HK-2 (cell line): ENCODE data around the gene BCAS3.

ENCODE experiments used
- DNase-seq: peaks from one replicate; pipeline ENCODE4 v3.0.0-alpha.2; 2018; ENCODE audit not compliant: unreplicated experiment

The BCAS3 gene

GRCh38 chr17:61251939-61252865, 574.6 kb downstream of the BCAS3 start:
- no peak for DNase-seq

GRCh38 chr17:61253362-61253761, 575.7 kb downstream of the BCAS3 start:
- no peak for DNase-seq

GRCh38 chr17:61253937-61254574, 576.4 kb downstream of the BCAS3 start:
- no peak for DNase-seq

GRCh38 chr17:61254904-61255303, 577.3 kb downstream of the BCAS3 start:
- DNase-seq: no peak

- no peak for DNase-seq
These were observed 578.0 kb downstream of the BCAS3 start for GRCh38 chr17:61255647-61256046.

- no peak for DNase-seq
These were observed 581.7 kb downstream of the BCAS3 start for GRCh38 chr17:61259360-61259759.

GRCh38 chr17:61260071-61260797, 582.6 kb downstream of the BCAS3 start:
- DNase-seq: no peak

- no peak for DNase-seq
These were observed 583.5 kb downstream of the BCAS3 start for GRCh38 chr17:61261001-61261637.

- no peak for DNase-seq
These were observed 587.7 kb downstream of the BCAS3 start for GRCh38 chr17:61265397-61265796.

- DNase-seq: no peak
These were observed 590.2 kb downstream of the BCAS3 start for GRCh38 chr17:61267847-61268246.

GRCh38 chr17:61275395-61275794, 597.7 kb downstream of the BCAS3 start:
- DNase-seq: no peak

- DNase-seq: no peak
These were observed 599.2 kb downstream of the BCAS3 start for GRCh38 chr17:61276806-61277205.

- no peak for DNase-seq
These were observed 602.0 kb downstream of the BCAS3 start for GRCh38 chr17:61279476-61280145.

GRCh38 chr17:61280338-61280737, 602.7 kb downstream of the BCAS3 start:
- no peak for DNase-seq

GRCh38 chr17:61280851-61281250, 603.2 kb downstream of the BCAS3 start:
- no peak for DNase-seq

- DNase-seq: no peak
These were observed 604.7 kb downstream of the BCAS3 start for GRCh38 chr17:61282377-61282776.

GRCh38 chr17:61283043-61283442, 605.4 kb downstream of the BCAS3 start:
- no peak for DNase-seq

GRCh38 chr17:61284174-61284573, 606.5 kb downstream of the BCAS3 start:
- peak; percentile 29 for DNase-seq

GRCh38 chr17:61284746-61285145, 607.1 kb downstream of the BCAS3 start:
- DNase-seq: no peak

GRCh38 chr17:61285526-61286320, 608.1 kb downstream of the BCAS3 start:
- no peak for DNase-seq

GRCh38 chr17:61286449-61286848, 608.8 kb downstream of the BCAS3 start:
- DNase-seq: no peak
